HL-60 (cell line): Measurements from ENCODE around the gene UCP3.

Experiments
- TF ChIP-seq, protein P1 (sequence below): IDR thresholded peaks from 2 replicates; pipeline ENCODE4 v1.6.1; 2012; ENCODE audit warnings: low read depth; ENCODE audit not compliant: insufficient replicate concordance
- TF ChIP-seq, protein P2 (sequence below): IDR thresholded peaks from one replicate; pipeline ENCODE4 v1.5.1; 2011; ENCODE audit warnings: low read length, control low read depth, inconsistent platforms; ENCODE audit not compliant: insufficient read depth

DNA sequence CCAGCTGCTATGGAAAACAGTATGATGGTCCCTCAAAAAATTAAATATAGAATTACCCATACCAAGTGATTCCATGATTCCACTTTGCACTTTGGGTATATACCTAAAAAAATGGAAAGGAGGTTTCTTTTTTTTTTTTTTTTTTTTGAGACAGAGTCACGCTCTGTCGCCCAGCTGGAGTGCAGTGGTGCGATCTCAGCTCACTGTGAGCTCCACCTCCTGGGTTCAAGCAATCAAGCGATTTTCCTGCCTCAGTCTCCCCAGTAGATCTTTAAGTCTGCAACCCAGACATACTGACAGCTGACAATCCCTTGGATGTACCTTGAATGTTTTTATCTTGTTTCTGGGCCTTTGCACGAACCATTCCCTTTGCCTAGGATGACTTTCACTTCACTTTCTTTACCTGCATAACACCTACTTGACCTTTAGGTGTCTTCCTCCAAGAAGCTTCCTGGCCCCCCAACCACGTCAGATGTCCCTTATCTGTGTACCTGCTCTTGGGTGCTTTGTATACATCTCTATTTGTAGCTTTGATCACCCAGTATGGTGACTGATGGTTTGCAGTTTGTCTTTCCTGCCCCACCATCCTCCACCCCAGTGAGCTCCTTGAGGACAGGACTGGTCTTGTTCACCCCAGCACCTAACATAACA is 11.6 kb downstream of the UCP3 start:
- TF ChIP-seq, protein P1, sequence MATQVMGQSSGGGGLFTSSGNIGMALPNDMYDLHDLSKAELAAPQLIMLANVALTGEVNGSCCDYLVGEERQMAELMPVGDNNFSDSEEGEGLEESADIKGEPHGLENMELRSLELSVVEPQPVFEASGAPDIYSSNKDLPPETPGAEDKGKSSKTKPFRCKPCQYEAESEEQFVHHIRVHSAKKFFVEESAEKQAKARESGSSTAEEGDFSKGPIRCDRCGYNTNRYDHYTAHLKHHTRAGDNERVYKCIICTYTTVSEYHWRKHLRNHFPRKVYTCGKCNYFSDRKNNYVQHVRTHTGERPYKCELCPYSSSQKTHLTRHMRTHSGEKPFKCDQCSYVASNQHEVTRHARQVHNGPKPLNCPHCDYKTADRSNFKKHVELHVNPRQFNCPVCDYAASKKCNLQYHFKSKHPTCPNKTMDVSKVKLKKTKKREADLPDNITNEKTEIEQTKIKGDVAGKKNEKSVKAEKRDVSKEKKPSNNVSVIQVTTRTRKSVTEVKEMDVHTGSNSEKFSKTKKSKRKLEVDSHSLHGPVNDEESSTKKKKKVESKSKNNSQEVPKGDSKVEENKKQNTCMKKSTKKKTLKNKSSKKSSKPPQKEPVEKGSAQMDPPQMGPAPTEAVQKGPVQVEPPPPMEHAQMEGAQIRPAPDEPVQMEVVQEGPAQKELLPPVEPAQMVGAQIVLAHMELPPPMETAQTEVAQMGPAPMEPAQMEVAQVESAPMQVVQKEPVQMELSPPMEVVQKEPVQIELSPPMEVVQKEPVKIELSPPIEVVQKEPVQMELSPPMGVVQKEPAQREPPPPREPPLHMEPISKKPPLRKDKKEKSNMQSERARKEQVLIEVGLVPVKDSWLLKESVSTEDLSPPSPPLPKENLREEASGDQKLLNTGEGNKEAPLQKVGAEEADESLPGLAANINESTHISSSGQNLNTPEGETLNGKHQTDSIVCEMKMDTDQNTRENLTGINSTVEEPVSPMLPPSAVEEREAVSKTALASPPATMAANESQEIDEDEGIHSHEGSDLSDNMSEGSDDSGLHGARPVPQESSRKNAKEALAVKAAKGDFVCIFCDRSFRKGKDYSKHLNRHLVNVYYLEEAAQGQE, result no peak
- TF ChIP-seq, protein P2, sequence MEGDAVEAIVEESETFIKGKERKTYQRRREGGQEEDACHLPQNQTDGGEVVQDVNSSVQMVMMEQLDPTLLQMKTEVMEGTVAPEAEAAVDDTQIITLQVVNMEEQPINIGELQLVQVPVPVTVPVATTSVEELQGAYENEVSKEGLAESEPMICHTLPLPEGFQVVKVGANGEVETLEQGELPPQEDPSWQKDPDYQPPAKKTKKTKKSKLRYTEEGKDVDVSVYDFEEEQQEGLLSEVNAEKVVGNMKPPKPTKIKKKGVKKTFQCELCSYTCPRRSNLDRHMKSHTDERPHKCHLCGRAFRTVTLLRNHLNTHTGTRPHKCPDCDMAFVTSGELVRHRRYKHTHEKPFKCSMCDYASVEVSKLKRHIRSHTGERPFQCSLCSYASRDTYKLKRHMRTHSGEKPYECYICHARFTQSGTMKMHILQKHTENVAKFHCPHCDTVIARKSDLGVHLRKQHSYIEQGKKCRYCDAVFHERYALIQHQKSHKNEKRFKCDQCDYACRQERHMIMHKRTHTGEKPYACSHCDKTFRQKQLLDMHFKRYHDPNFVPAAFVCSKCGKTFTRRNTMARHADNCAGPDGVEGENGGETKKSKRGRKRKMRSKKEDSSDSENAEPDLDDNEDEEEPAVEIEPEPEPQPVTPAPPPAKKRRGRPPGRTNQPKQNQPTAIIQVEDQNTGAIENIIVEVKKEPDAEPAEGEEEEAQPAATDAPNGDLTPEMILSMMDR, result no peak
